IMR-90 (cell line): ENCODE measurements around the gene HSFX3. TPM values are rescaled to one million over a fixed set of nuclear protein-coding genes. Genes with fewer than 3 reads are reported as not detected.

Source experiments
- ATAC-seq: fragments of 200-7000 bp; cut with Tn5 transposase; 2 replicates; pipeline ENCODE4 v1.9.1; 2020; ENCODE audit warnings: low read depth, mild to moderate bottlenecking, moderate library complexity
- BruUV-seq: library from RNA; stranded (reverse); fragments of 400-500 nt; replicated peaks from 2 replicates; lab custom pipeline; 2021; lab: Mats Ljungman, UMichigan
- CTCF ChIA-PET: fragments of 300-600 bp; formaldehyde crosslinking; extraction: SDS; loops from one replicate; lab custom pipeline; 2021; ENCODE audit warnings: antibody characterized with exemption; lab: Yijun Ruan, JAX
- POLR2A ChIA-PET: fragments of 300-600 bp; sonication (Branson Sonifier 250); formaldehyde crosslinking; loops from one replicate; lab custom pipeline; 2022; ENCODE audit warnings: antibody characterized with exemption; ENCODE audit not compliant: unreplicated experiment; lab: Charles Lee
- DNase-seq: peaks from one replicate; pipeline ENCODE4 v3.0.0; 2013
- H2AFZ ChIP-seq: replicated peaks from 2 replicates; pipeline ENCODE3; 2013; ENCODE audit warnings: low read length, mild to moderate bottlenecking; ENCODE audit not compliant: poor library complexity
- H2AK5ac ChIP-seq: 2 replicates; pipeline ENCODE4 v1.6.1; 2013; ENCODE audit warnings: low read depth, low read length, inconsistent platforms
- H2AK9ac ChIP-seq: replicated peaks from 2 replicates; pipeline ENCODE3; 2013; ENCODE audit warnings: mild to moderate bottlenecking, low read depth, low read length, moderate library complexity; ENCODE audit not compliant: poor library complexity
- H2BK120ac ChIP-seq: 2 replicates; pipeline ENCODE4 v1.6.1; 2013; ENCODE audit warnings: low read depth, low read length, inconsistent platforms
- H2BK15ac ChIP-seq: 3 replicates; pipeline ENCODE4 v1.6.1; 2013; ENCODE audit warnings: low read depth, low read length, inconsistent platforms
- H2BK20ac ChIP-seq: 2 replicates; pipeline ENCODE4 v1.6.1; 2013; ENCODE audit warnings: low read depth, mild to moderate bottlenecking, inconsistent platforms, low read length, moderate library complexity
- H2BK5ac ChIP-seq: 2 replicates; pipeline ENCODE4 v1.6.1; 2013; ENCODE audit warnings: mild to moderate bottlenecking, low read depth, low read length, inconsistent platforms; ENCODE audit not compliant: poor library complexity, severe bottlenecking
- H3K14ac ChIP-seq: replicated peaks from 2 replicates; pipeline ENCODE4 v1.6.1; 2013; ENCODE audit warnings: low read depth, low read length, inconsistent platforms
- H3K18ac ChIP-seq: 2 replicates; pipeline ENCODE4 v1.6.1; 2013; ENCODE audit warnings: low read depth, low read length, control low read depth
- H3K23ac ChIP-seq: 2 replicates; pipeline ENCODE4 v1.6.1; 2013; ENCODE audit warnings: low read depth, low read length, inconsistent platforms
- H3K27ac ChIP-seq: 2 replicates; pipeline ENCODE4 v1.5.1; 2013; ENCODE audit warnings: mild to moderate bottlenecking, control low read depth, low read length; ENCODE audit not compliant: insufficient read depth
- H3K27me3 ChIP-seq: 2 replicates; pipeline ENCODE4 v1.6.1; 2013; ENCODE audit warnings: low read length; ENCODE audit not compliant: control insufficient read depth, insufficient read depth
- H3K36me3 ChIP-seq: 2 replicates; pipeline ENCODE4 v1.6.1; 2013; ENCODE audit warnings: low read length, mixed read lengths; ENCODE audit not compliant: control insufficient read depth, insufficient read depth
- H3K4ac ChIP-seq: 2 replicates; pipeline ENCODE4 v1.6.1; 2013; ENCODE audit warnings: low read depth, low read length, inconsistent platforms
- H3K4me1 ChIP-seq: 2 replicates; pipeline ENCODE4 v1.6.1; 2013; ENCODE audit warnings: low read length, mixed read lengths; ENCODE audit not compliant: control insufficient read depth, insufficient read depth
- H3K4me2 ChIP-seq: 2 replicates; pipeline ENCODE4 v1.6.1; 2013; ENCODE audit warnings: low read depth, mild to moderate bottlenecking, control low read depth, low read length, moderate library complexity
- H3K4me3 ChIP-seq: 2 replicates; pipeline ENCODE4 v1.5.1; 2013; ENCODE audit warnings: low read depth, mild to moderate bottlenecking, control low read depth, low read length, moderate library complexity; ENCODE audit not compliant: insufficient read depth
- H3K56ac ChIP-seq: 2 replicates; pipeline ENCODE4 v1.6.1; 2013; ENCODE audit warnings: low read length, inconsistent platforms; ENCODE audit not compliant: insufficient read depth; ENCODE audit errors: extremely low read depth
- H3K79me1 ChIP-seq, 2 experiments: 2 replicates each; pipeline ENCODE4 v1.6.1; 2013; ENCODE audit warnings: low read length in 2 of 2, inconsistent platforms in 1 of 2, low read depth in 1 of 2
- H3K9ac ChIP-seq: 2 replicates; pipeline ENCODE4 v1.6.1; 2013; ENCODE audit warnings: low read depth, low read length, control low read depth
- H3K9me1 ChIP-seq: 2 replicates; pipeline ENCODE4 v1.6.1; 2013; ENCODE audit warnings: low read length, inconsistent platforms; ENCODE audit not compliant: insufficient read depth
- H3K9me3 ChIP-seq: 2 replicates; pipeline ENCODE4 v1.6.1; 2013; ENCODE audit warnings: low read length; ENCODE audit not compliant: control insufficient read depth, insufficient read depth
- H4K20me1 ChIP-seq: 2 replicates; pipeline ENCODE4 v1.6.1; 2013; ENCODE audit warnings: low read length, inconsistent platforms; ENCODE audit not compliant: insufficient read depth
- H4K5ac ChIP-seq: 2 replicates; pipeline ENCODE4 v1.6.1; 2013; ENCODE audit warnings: mild to moderate bottlenecking, low read depth, low read length, control low read depth
- H4K8ac ChIP-seq, 2 experiments: 2 replicates each; pipeline ENCODE4 v1.6.1; 2013; ENCODE audit warnings: low read depth in 2 of 2, low read length in 2 of 2, control low read depth in 1 of 2, inconsistent platforms in 1 of 2
- H4K91ac ChIP-seq: 2 replicates; pipeline ENCODE4 v1.6.1; 2013; ENCODE audit warnings: low read depth, low read length, inconsistent platforms; ENCODE audit not compliant: insufficient read depth
- BHLHE40 ChIP-seq: fragments of 150-350 bp; IDR thresholded peaks from 2 replicates; pipeline ENCODE4 v1.6.1; 2016; ENCODE audit warnings: mild to moderate bottlenecking, low read depth, low read length
- CTCF ChIP-seq: conservative IDR thresholded peaks from 2 replicates; pipeline ENCODE4 v1.5.1; 2012; ENCODE audit warnings: mild to moderate bottlenecking, low read depth, low read length, improper control_type of control experiment
- ELK1 ChIP-seq: fragments of 150-350 bp; IDR thresholded peaks from 2 replicates; pipeline ENCODE4 v1.6.1; 2016; ENCODE audit warnings: low read depth, mild to moderate bottlenecking, low read length, moderate library complexity, borderline replicate concordance
- MAFK ChIP-seq: IDR thresholded peaks from 2 replicates; pipeline ENCODE4 v1.6.1; 2012; ENCODE audit warnings: low read depth, low read length, improper control_type of control experiment
- MAZ ChIP-seq: IDR thresholded peaks from 2 replicates; pipeline ENCODE4 v1.6.1; 2012; ENCODE audit warnings: low read depth, mild to moderate bottlenecking, low read length, improper control_type of control experiment, moderate library complexity, borderline replicate concordance
- MXI1 ChIP-seq: IDR thresholded peaks from 2 replicates; pipeline ENCODE4 v1.6.1; 2012; ENCODE audit warnings: low read depth, mild to moderate bottlenecking, low read length, moderate library complexity, borderline replicate concordance
- NFE2L2 ChIP-seq: fragments of 150-350 bp; IDR thresholded peaks from 2 replicates; pipeline ENCODE4 v1.6.1; 2016; ENCODE audit warnings: low read depth, mild to moderate bottlenecking, low read length
- RAD21 ChIP-seq: IDR thresholded peaks from 2 replicates; pipeline ENCODE4 v1.6.1; 2012; ENCODE audit warnings: low read length, improper control_type of control experiment
- RCOR1 ChIP-seq: IDR thresholded peaks from 2 replicates; pipeline ENCODE4 v1.6.1; 2012; ENCODE audit warnings: mild to moderate bottlenecking, low read length, improper control_type of control experiment; ENCODE audit not compliant: insufficient replicate concordance
- RFX5 ChIP-seq: IDR thresholded peaks from 2 replicates; pipeline ENCODE4 v1.8.0; 2012; ENCODE audit warnings: low read depth, mild to moderate bottlenecking, low read length, moderate library complexity
- SMC3 ChIP-seq: fragments of 150-350 bp; IDR thresholded peaks from 2 replicates; pipeline ENCODE4 v1.6.1; 2016; ENCODE audit warnings: low read depth, mild to moderate bottlenecking, antibody characterized with exemption, low read length, moderate library complexity
- USF2 ChIP-seq: fragments of 150-350 bp; IDR thresholded peaks from 2 replicates; pipeline ENCODE4 v1.6.1; 2017; ENCODE audit warnings: mild to moderate bottlenecking, antibody characterized with exemption, low read length, low read depth
- WGBS, 2 experiments: methylation state at CpG; one replicate each; pipeline versions ENCODE4 v1.1.5 to v1.1.7; 2013; ENCODE audit warnings: missing lambda C conversion rate in 2 of 2; ENCODE audit not compliant: insufficient read length in 1 of 2; ENCODE audit errors: extremely low coverage in 2 of 2; 5-methylcytosine and 5-hydroxymethylcytosine counted together
- dilution Hi-C: fragments of 300-500 bp; cut with HindIII; formaldehyde crosslinking; loops from one replicate; pipeline ENCODE4 v1.14.3; 2018; ENCODE audit warnings: low sequenced_read_pairs; ENCODE audit not compliant: unreplicated experiment
- in situ Hi-C: fragments of 300-500 bp; cut with MboI; formaldehyde crosslinking; loops from 3 replicates; pipeline ENCODE4 v1.14.3; 2019; ENCODE audit warnings: low sequenced_read_pairs, inconsistent platforms, mixed read lengths
- intact Hi-C: fragments of 100-400 bp; cut with micrococcal nuclease; formaldehyde crosslinking; loops from 2 replicates; pipeline ENCODE4 v1.10.0; 2022
- polyA plus RNA-seq, 3 experiments: library from polyadenylated mRNA; depleted of rRNA; stranded (reverse); fragments of >200 nt; gene quantifications; 2 replicates each; pipeline ENCODE4 v1.2.3, GENCODE V29; 2012; ENCODE audit warnings: low replicate concordance in 1 of 3
- total RNA-seq: library from RNA; depleted of rRNA; stranded (reverse); fragments of >200 nt; gene quantifications from 2 replicates; pipeline ENCODE4 v1.2.3, GENCODE V29; 2012

Gene HSFX3
- total and polyA plus RNA-seq, 2 of the 4 experiments (the other 2 are of a cell fraction) = not detected

GRCh38 chrX:149521438-149521837, 28.3 kb downstream of the HSFX3 start:
- H3K4me3 ChIP-seq = no peak overlapping the region
- H4K91ac ChIP-seq = no peak overlapping the region
- POLR2A ChIA-PET = no interaction called here
- no peaks in the 10 kb centered on the region for H3K36me3 ChIP-seq
- H3K27me3 ChIP-seq = peaks cover 6% of the 10 kb centered on the region
- dilution Hi-C loops = no loop called here
- CTCF ChIA-PET = interaction anchor here (1.9 kb wide), 1 partner anchor 9 kb away, joined by 8 read pairs; no protein-coding TSS in a partner anchor
- no peak overlapping the region for H3K56ac ChIP-seq
- H3K9me3 ChIP-seq = no peaks in the 10 kb centered on the region
- H4K20me1 ChIP-seq = no peaks in the 10 kb centered on the region
- no peak overlapping the region for H3K4me2 ChIP-seq
- no peak overlapping the region for H3K27ac ChIP-seq
- H3K9ac ChIP-seq = no peak overlapping the region
- H2AFZ ChIP-seq = no peak overlapping the region
- in situ Hi-C loops = loop anchor here (25.0 kb wide), 1 partner anchor 1216 kb away; no protein-coding TSS in a partner anchor
- ATAC-seq = no peak
- H4K5ac ChIP-seq = no peak overlapping the region
- intact Hi-C loops = no loop called here
- no peak overlapping the region for H3K23ac ChIP-seq
- no peak overlapping the region for H2BK15ac ChIP-seq
- no peak for TF ChIP-seq MAFK
- TF ChIP-seq CTCF = no peak
- no peak for TF ChIP-seq SMC3
- no peak for TF ChIP-seq RAD21
- no peak for TF ChIP-seq NFE2L2
- no peak for TF ChIP-seq MAZ
- no peak for TF ChIP-seq MXI1
- no peak for TF ChIP-seq ELK1
- no peak for TF ChIP-seq USF2
- no peak for TF ChIP-seq BHLHE40
- TF ChIP-seq RFX5 = no peak
- no peak for TF ChIP-seq RCOR1
- H3K9me1 ChIP-seq = no peaks in the 10 kb centered on the region
- no peak overlapping the region for H2AK9ac ChIP-seq
- no peak overlapping the region for H3K18ac ChIP-seq
- no peak for DNase-seq
- no peak overlapping the region for H2AK5ac ChIP-seq
- BruUV-seq = no TSS peak
- no peaks in the 10 kb centered on the region; the same call in 1 of the 2 replicates for H3K4me1 ChIP-seq
- H3K79me1 ChIP-seq = no peaks in the 10 kb centered on the region
- no peak overlapping the region for H3K4ac ChIP-seq
- H2BK120ac ChIP-seq = no peak overlapping the region
- H2BK20ac ChIP-seq = no peak overlapping the region
- H3K14ac ChIP-seq = no peak overlapping the region
- no CpG with 5 or more reads among the region's 9 CpGs for WGBS, 2 experiments
- H2BK5ac ChIP-seq = no peak overlapping the region
- no peak overlapping the region for H4K8ac ChIP-seq
